GM12878 (cell line): ENCODE measurements around the gene CBLN3. TPM values are rescaled to one million over a fixed set of nuclear protein-coding genes. Genes with fewer than 3 reads are reported as not detected.

Experiments
- ATAC-seq: fragments of 200-7000 bp; cut with Tn5 transposase; 3 replicates; pipeline ENCODE4 v1.9.1; 2020; ENCODE audit warnings: mild to moderate bottlenecking, moderate library complexity
- BruUV-seq: library from RNA; stranded (reverse); fragments of 400-500 nt; replicated peaks from 2 replicates; lab custom pipeline; 2021; lab: Mats Ljungman, UMichigan
- CTCF ChIA-PET: fragments of 300-600 bp; sonication (Branson Sonifier 250); formaldehyde crosslinking; extraction: SDS; loops from one replicate; lab custom pipeline; 2021; ENCODE audit warnings: inconsistent platforms; lab: Yijun Ruan, JAX
- POLR2A ChIA-PET: fragments of 350-600 bp; formaldehyde crosslinking; extraction: SDS; loops from one replicate; lab custom pipeline; 2021; ENCODE audit warnings: inconsistent platforms; lab: Charles Lee
- RAD21 ChIA-PET: fragments of 300-600 bp; sonication (Branson Sonifier 250); formaldehyde crosslinking; loops from one replicate; lab custom pipeline; 2023; ENCODE audit warnings: antibody characterized with exemption; ENCODE audit not compliant: unreplicated experiment; lab: Charles Lee
- SMC1A ChIA-PET: fragments of 300-600 bp; sonication (Branson Sonifier 250); formaldehyde crosslinking; loops from one replicate; lab custom pipeline; 2023; ENCODE audit not compliant: unreplicated experiment, uncharacterized antibody; lab: Charles Lee
- DNase-seq: peaks from one replicate; pipeline ENCODE4 v3.0.0-alpha.2; 2011; ENCODE audit warnings: low read depth, low spot score
- FAIRE-seq: peaks from 3 replicates; lab custom pipeline; 2011; peaks lifted over from hg19 to GRCh38; lab: Jason Lieb, UNC
- H2AFZ ChIP-seq: 2 replicates; pipeline ENCODE4 v1.6.0; 2011; ENCODE audit warnings: low read depth, low read length, control low read depth; ENCODE audit not compliant: control insufficient read depth
- H3K27ac ChIP-seq: 2 replicates; pipeline ENCODE4 v1.5.1; 2011; ENCODE audit warnings: control low read depth; ENCODE audit not compliant: control insufficient read depth, insufficient read depth
- H3K27me3 ChIP-seq, 2 experiments: replicated peaks in 1 of 2; 2 replicates each; pipeline versions ENCODE4 v1.6.0 to v1.6.1; 2011; ENCODE audit warnings: low read length in 1 of 2; ENCODE audit not compliant: control insufficient read depth in 2 of 2, insufficient read depth in 2 of 2
- H3K36me3 ChIP-seq, 2 experiments: 2 replicates each; pipeline ENCODE4 v1.5.1; 2011; ENCODE audit warnings: low read length in 1 of 2; ENCODE audit not compliant: control insufficient read depth in 2 of 2, insufficient read depth in 2 of 2
- H3K4me1 ChIP-seq: 2 replicates; pipeline ENCODE4 v1.6.1; 2011; ENCODE audit warnings: mild to moderate bottlenecking, low read length, moderate library complexity, mixed read lengths; ENCODE audit not compliant: control insufficient read depth, insufficient read depth
- H3K4me2 ChIP-seq: 2 replicates; pipeline ENCODE4 v1.6.0; 2011; ENCODE audit warnings: control low read depth; ENCODE audit not compliant: control insufficient read depth, insufficient read depth
- H3K4me3 ChIP-seq: fragments of 200-600 bp; sonication (generic); 2 replicates; pipeline ENCODE4 v1.5.1; 2016
- H3K79me2 ChIP-seq: 2 replicates; pipeline ENCODE4 v1.6.0; 2011; ENCODE audit warnings: low read length; ENCODE audit not compliant: control insufficient read depth, insufficient read depth
- H3K9ac ChIP-seq: 2 replicates; pipeline ENCODE4 v1.8.0; 2011; ENCODE audit warnings: low read length, control low read depth, mixed read lengths; ENCODE audit not compliant: control insufficient read depth, insufficient read depth
- H3K9me3 ChIP-seq: replicated peaks from 3 replicates; pipeline ENCODE4 v1.5.1; 2011; ENCODE audit warnings: mild to moderate bottlenecking, low read length; ENCODE audit not compliant: control insufficient read depth, insufficient read depth
- H4K20me1 ChIP-seq: 2 replicates; pipeline ENCODE4 v1.6.0; 2011; ENCODE audit not compliant: control insufficient read depth, insufficient read depth
- BCL11A ChIP-seq: IDR thresholded peaks from 2 replicates; pipeline ENCODE4 v1.6.1; 2011; ENCODE audit warnings: low read depth, low read length
- BCL3 ChIP-seq: IDR thresholded peaks from 2 replicates; pipeline ENCODE4 v1.6.1; 2011; ENCODE audit warnings: borderline replicate concordance, low read depth, mild to moderate bottlenecking, moderate library complexity, low read length; ENCODE audit not compliant: insufficient read depth, poor library complexity, severe bottlenecking
- CREB1 ChIP-seq: IDR thresholded peaks from 2 replicates; pipeline ENCODE4 v1.6.1; 2012; ENCODE audit warnings: low read depth, mild to moderate bottlenecking, inconsistent platforms
- EED ChIP-seq: sonication (generic); IDR thresholded peaks from 2 replicates; pipeline ENCODE4 v1.6.1; 2016; ENCODE audit warnings: antibody characterized with exemption, low read depth
- FOS ChIP-seq: IDR thresholded peaks from 3 replicates; pipeline ENCODE4 v1.6.1; 2011; ENCODE audit warnings: borderline replicate concordance; ENCODE audit not compliant: insufficient read length; ENCODE audit errors: extremely low read depth
- JUNB ChIP-seq: IDR thresholded peaks from 2 replicates; pipeline ENCODE4 v1.6.1; 2016; ENCODE audit warnings: antibody characterized with exemption, mild to moderate bottlenecking
- MEF2A ChIP-seq: IDR thresholded peaks from 2 replicates; pipeline ENCODE4 v1.6.1; 2011; ENCODE audit warnings: low read depth, mild to moderate bottlenecking, low read length, moderate library complexity; ENCODE audit not compliant: insufficient read depth
- NR2C1 ChIP-seq: fragments of 450-650 bp; IDR thresholded peaks from 2 replicates; pipeline ENCODE4 v1.6.1; 2017; ENCODE audit warnings: antibody characterized with exemption, mild to moderate bottlenecking, moderate library complexity
- PAX8 ChIP-seq: fragments of 450-650 bp; IDR thresholded peaks from 2 replicates; pipeline ENCODE4 v1.6.1; 2017; ENCODE audit warnings: mild to moderate bottlenecking, moderate library complexity
- POLR2AphosphoS5 ChIP-seq: IDR thresholded peaks from 2 replicates; pipeline ENCODE4 v1.6.1; 2011; ENCODE audit warnings: mild to moderate bottlenecking, low read length, inconsistent platforms
- RCOR1 ChIP-seq: conservative IDR thresholded peaks from 2 replicates; pipeline ENCODE4 v1.6.1; 2012; ENCODE audit warnings: low read depth, low read length, improper control_type of control experiment
- SMAD5 ChIP-seq: IDR thresholded peaks from 2 replicates; pipeline ENCODE4 v1.6.1; 2016; ENCODE audit warnings: antibody characterized with exemption, low read depth
- YBX1 ChIP-seq: fragments of 450-650 bp; IDR thresholded peaks from 2 replicates; pipeline ENCODE4 v1.6.1; 2016; ENCODE audit warnings: antibody characterized with exemption
- ZNF24 ChIP-seq: fragments of 450-650 bp; IDR thresholded peaks from 2 replicates; pipeline ENCODE4 v1.6.1; 2017; ENCODE audit warnings: antibody characterized with exemption, mild to moderate bottlenecking
- ZNF687 ChIP-seq: fragments of 450-650 bp; IDR thresholded peaks from 2 replicates; pipeline ENCODE4 v1.6.1; 2017; ENCODE audit warnings: mild to moderate bottlenecking, moderate library complexity
- WGBS: methylation state at CpG from one replicate; pipeline ENCODE4 v1.1.6; 2016; ENCODE audit warnings: low lambda C conversion rate; ENCODE audit not compliant: insufficient replicate concordance, insufficient coverage; ENCODE audit errors: missing lambda C conversion rate; 5-methylcytosine and 5-hydroxymethylcytosine counted together
- in situ Hi-C: fragments of 300-500 bp; cut with MboI; formaldehyde crosslinking; loops from 9 replicates; pipeline ENCODE4 v1.14.3; 2018; ENCODE audit warnings: mixed read lengths
- intact Hi-C: fragments of 100-400 bp; cut with micrococcal nuclease; formaldehyde crosslinking; loops from one replicate; pipeline ENCODE4 v1.14.2; 2022; ENCODE audit not compliant: unreplicated experiment
- polyA plus RNA-seq, 11 experiments: library from polyadenylated mRNA; depleted of rRNA in 4 of 11; unstranded in 6 of 11; stranded (reverse) in 5 of 11; fragments of >200 nt; fragmentation: Nextera tagmentation in 4 of 11; fragmentation: Illumina TruSeq in 1 of 11; extraction: Ambion mirVana in 4 of 11; extraction: Trizol in 1 of 11; gene quantifications; 1 replicate in 1 of 11; 2 replicates in 10 of 11; pipeline versions ENCODE4 v1.2.1 to v1.2.3, GENCODE V29; 2011 to 2016; ENCODE audit warnings: inconsistent platforms in 2 of 11, missing spikeins in 2 of 11, low read depth in 1 of 11
- total RNA-seq, 4 experiments: library from RNA; depleted of rRNA in 3 of 4; stranded (reverse); fragments of >200 nt in 3 of 4; fragmentation: Illumina TruSeq in 1 of 4; extraction: Trizol in 1 of 4; gene quantifications; 2 replicates each; pipeline versions ENCODE4 v1.2.1 to v1.2.3, GENCODE V29; 2013 to 2021

Gene CBLN3
- total and polyA plus RNA-seq, 10 of the 15 experiments (the other 5 are each of a cell fraction or from before 2014, with no cell fraction given), result 0.16 to 4.9 (median 1.3) TPM

GRCh38 chr14:24403294-24403998 lies 26.0 kb downstream of the CBLN3 start:
- ATAC-seq (no peak), DNase-seq (no peak), FAIRE-seq (no peak)
- H3K9me3 ChIP-seq, result no peaks in the 10 kb centered on the region
- H3K79me2 ChIP-seq, result no peaks in the 10 kb centered on the region
- no peak overlapping the region for H3K4me2 ChIP-seq
- intact Hi-C loops, result no loop called here
- no peaks in the 10 kb centered on the region for H4K20me1 ChIP-seq
- WGBS, result 52% methylated on average over 7 of the region's 7 CpGs
- no peak overlapping the region for H3K9ac ChIP-seq
- POLR2A ChIA-PET, result no interaction called here
- RAD21 ChIA-PET, result interaction anchor here (0.6 kb wide), 1 partner anchor 37 kb away, joined by 3 read pairs; no protein-coding TSS in a partner anchor
- H3K27ac ChIP-seq, result no peak overlapping the region
- in situ Hi-C loops, result no loop called here
- H3K4me3 ChIP-seq, result no peak overlapping the region
- SMC1A ChIA-PET, result interaction anchor here (1.9 kb wide), 1 partner anchor 27 kb away, joined by 7 read pairs; the partner anchor contains the start of genes CBLN3 and KHNYN
- BruUV-seq, result no TSS peak
- CTCF ChIA-PET, result no interaction called here
- no peaks in the 10 kb centered on the region for H3K4me1 ChIP-seq
- no peaks in the 10 kb centered on the region for H3K36me3 ChIP-seq
- H3K27me3 ChIP-seq, result peaks cover 3 to 8% of the 10 kb centered on the region in 2 experiments; a peak in 3 of 4 replicates
- H2AFZ ChIP-seq, result no peak overlapping the region
- no peak for TF ChIP-seq RCOR1
- no peak for TF ChIP-seq BCL11A
- TF ChIP-seq MEF2A, result no peak
- no peak for TF ChIP-seq EED
- TF ChIP-seq BCL3, result no peak
- TF ChIP-seq ZNF687, result no peak
- no peak for TF ChIP-seq JUNB
- TF ChIP-seq FOS, result no peak
- no peak for TF ChIP-seq YBX1
- TF ChIP-seq SMAD5, result no peak
- TF ChIP-seq ZNF24, result no peak
- TF ChIP-seq NR2C1, result no peak
- TF ChIP-seq POLR2AphosphoS5, result no peak
- no peak for TF ChIP-seq PAX8
- TF ChIP-seq CREB1, result no peak
